Thymus (tissue), 11 donors: ENCODE measurements around the gene KRT40. TPM values are rescaled to one million over a fixed set of nuclear protein-coding genes. Genes with fewer than 3 reads are reported as not detected.
"Not testable (repeated sequence)": the region's sequence is repeated elsewhere in the genome, so short reads cannot be mapped to it uniquely, and the experiment has no call there.

Source experiments
- DNase-seq, 9 donors: peaks; one replicate each; pipeline ENCODE4 v3.0.0-alpha.2; 2013; ENCODE audit warnings: low spot score in 9 of 9, low read depth in 6 of 9, missing footprints in 1 of 9
- H3K27ac ChIP-seq, 2 donors: one replicate each; pipeline ENCODE4 v1.5.1; 2013; ENCODE audit warnings: control low read depth in 1 of 2, low read depth in 1 of 2, low read length in 1 of 2, mild to moderate bottlenecking in 1 of 2, moderate library complexity in 1 of 2
- H3K27me3 ChIP-seq, 2 donors: one replicate each; pipeline ENCODE4 v1.5.1; 2013; ENCODE audit warnings: low read length in 1 of 2; ENCODE audit not compliant: control insufficient read depth in 2 of 2, insufficient read depth in 1 of 2
- H3K36me3 ChIP-seq, 2 donors: one replicate each; pipeline ENCODE4 v1.5.1; 2013; ENCODE audit warnings: low read length in 1 of 2, mild to moderate bottlenecking in 1 of 2, moderate library complexity in 1 of 2; ENCODE audit not compliant: control insufficient read depth in 2 of 2, insufficient read depth in 2 of 2
- H3K4me1 ChIP-seq, 2 donors: one replicate each; pipeline ENCODE4 v1.5.1; 2013; ENCODE audit warnings: low read length in 2 of 2; ENCODE audit not compliant: control insufficient read depth in 2 of 2, insufficient read depth in 2 of 2
- H3K4me3 ChIP-seq, 2 donors: one replicate each; pipeline ENCODE4 v1.5.1; 2013; ENCODE audit warnings: low read length in 2 of 2, control low read depth in 1 of 2, mild to moderate bottlenecking in 1 of 2
- H3K9me3 ChIP-seq, 2 donors: one replicate each; pipeline ENCODE4 v1.5.1; 2013; ENCODE audit warnings: low read length in 1 of 2, mild to moderate bottlenecking in 1 of 2; ENCODE audit not compliant: control insufficient read depth in 2 of 2, insufficient read depth in 1 of 2
- WGBS: extraction: QIAGEN DNeasy Blood & Tissue Kit; methylation state at CpG from one replicate; pipeline ENCODE4 v1.1.7; 2013; 5-methylcytosine and 5-hydroxymethylcytosine counted together
- polyA plus RNA-seq: library from polyadenylated mRNA; stranded (reverse); fragments of 200-250 nt; gene quantifications from one replicate; pipeline ENCODE4 v1.2.3, GENCODE V29; 2013
- total RNA-seq: library from RNA; stranded (reverse); fragments of 120-200 nt; gene quantifications from one replicate; pipeline ENCODE4 v1.2.4, GENCODE V29; 2013
- donor health status: healthy.

KRT40 gene
- total and polyA plus RNA-seq, 2 donors, result 0.09 to 0.11 TPM

DNA sequence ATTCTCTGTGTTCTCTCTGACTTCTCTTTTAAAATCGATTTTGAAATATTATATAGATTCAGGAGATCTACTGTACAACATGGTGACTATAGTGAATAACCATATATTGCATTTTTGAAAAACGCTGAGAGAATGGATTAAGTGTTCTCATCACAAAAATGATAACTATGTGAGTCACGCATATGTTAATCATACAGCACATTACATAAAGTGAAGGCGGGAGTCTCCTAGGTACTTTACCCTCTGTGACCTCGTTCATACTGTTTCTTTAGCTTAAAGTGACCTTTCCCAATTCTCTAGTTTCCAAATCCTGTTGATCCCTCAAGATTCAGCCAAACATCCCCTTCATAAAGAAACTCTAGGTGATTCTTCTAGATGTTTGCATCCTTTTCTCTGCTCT is 18.7 kb upstream of the KRT40 start:
- Histone ChIP-seq H3K9me3 (no peaks in the 10 kb centered on the region), H3K27me3 (peaks cover 0 to 3% of the 10 kb centered on the region in 2 donors), H3K36me3 (no peaks in the 10 kb centered on the region), H3K27ac (no peak overlapping the region), H3K4me3 (no peak overlapping the region), H3K4me1 (no peaks in the 10 kb centered on the region)
- WGBS, result 88% methylated on average over 5 of the region's 5 CpGs
- no peak for DNase-seq

DNA sequence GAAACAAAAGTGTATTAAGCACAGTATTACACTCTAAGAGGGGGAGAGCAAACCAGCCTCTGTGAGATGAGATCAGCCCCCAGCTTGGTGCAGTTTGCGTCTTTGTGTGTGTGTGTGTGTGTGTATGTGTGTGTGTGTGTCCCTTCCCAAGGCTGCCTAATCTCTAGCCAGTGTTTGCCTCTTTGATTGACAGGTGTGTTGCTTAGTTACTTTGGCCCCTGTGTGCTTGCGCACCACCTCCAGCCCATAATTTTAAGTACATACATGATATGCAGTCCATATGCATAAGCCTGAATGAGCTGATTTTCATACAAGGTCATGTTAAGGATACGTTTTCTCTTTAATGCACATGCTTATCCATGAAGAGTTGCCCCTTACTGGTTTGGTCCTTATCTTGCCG is 17.7 kb upstream of the KRT40 start:
- Histone ChIP-seq H3K27ac (no peak overlapping the region), H3K4me1 (no peaks in the 10 kb centered on the region), H3K9me3 (no peaks in the 10 kb centered on the region), H3K4me3 (no peak overlapping the region), H3K27me3 (peaks cover 0 to 5% of the 10 kb centered on the region in 2 donors), H3K36me3 (no peaks in the 10 kb centered on the region)
- no peak for DNase-seq
- WGBS, result 86% methylated on average over 4 of the region's 4 CpGs

DNA sequence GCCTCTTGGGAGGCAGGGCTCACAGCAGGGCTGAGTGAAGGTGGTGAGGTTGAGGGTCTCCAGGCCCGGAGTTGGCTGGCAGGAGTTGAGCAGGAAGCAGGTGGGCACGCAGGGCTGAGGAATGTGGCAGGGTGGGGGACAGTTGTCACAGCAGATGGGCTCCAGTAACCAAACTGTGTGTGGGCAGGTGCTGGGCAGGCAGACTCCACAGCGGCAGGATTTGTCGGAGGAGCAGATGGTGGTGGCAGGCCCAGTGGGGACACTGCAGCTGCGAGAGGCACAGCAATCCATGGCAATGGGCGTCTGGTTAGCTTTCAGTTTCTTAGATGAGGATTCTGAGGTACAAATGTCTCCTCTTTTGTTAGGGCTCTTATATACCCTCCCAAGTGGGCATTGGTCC is 15.4 kb upstream of the KRT40 start, which contains the start of gene KRTAP3-2:
Gene KRTAP3-2, minus strand, starts transcription at position 344 of the 400 bp plus-strand sequence. Its CDS starts 53 bp downstream, at position 291.
- not testable (repeated sequence) for H3K27ac ChIP-seq, H3K27me3 ChIP-seq, DNase-seq, H3K4me3 ChIP-seq, H3K36me3 ChIP-seq, H3K9me3 ChIP-seq, H3K4me1 ChIP-seq
- WGBS, result 91% methylated on average over 6 of the region's 6 CpGs

DNA sequence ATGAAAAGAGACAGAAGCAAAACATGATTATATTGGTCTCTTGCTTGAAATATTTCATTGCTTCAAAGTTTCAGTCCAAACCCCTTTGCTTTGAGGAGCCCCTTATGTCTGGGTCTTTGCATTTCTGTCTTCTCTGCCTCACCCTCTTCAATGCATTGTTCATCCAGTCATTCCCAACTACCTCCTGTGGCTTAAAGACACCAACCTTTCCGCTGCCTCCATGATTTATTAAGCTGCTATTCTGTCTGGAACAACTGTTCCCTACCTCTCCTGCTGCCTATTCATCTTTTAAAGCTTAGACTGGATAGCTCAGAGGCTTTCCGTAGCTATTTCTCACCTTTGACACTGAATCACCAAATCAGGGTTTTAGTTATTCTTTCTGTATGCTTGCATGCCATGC is 13.2 kb upstream of the KRT40 start:
- 91% methylated on average over 2 of the region's 2 CpGs for WGBS

DNA sequence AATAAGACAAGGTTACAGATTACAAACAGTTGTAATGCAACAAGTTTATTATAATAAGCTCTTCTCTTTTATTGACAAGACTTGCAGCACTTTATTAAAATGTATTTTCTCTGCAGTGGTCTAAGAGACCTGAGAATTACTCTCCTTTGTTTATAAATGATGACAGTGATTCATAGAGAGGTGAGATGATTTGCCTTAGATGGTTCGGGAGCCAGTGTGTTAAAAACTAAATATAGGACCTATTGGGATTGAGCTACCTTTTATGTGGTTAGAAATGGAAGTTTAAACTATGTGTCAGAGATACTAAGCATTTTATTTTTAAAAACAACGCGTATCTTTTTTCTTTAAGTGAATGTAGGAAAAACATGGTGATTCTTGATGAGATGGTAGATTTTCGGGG is 12.7 kb upstream of the KRT40 start:
- WGBS, result 83% methylated on average over 4 of the region's 4 CpGs
- Histone ChIP-seq H3K27ac (no peak overlapping the region), H3K36me3 (no peaks in the 10 kb centered on the region), H3K9me3 (no peaks in the 10 kb centered on the region), H3K4me1 (no peaks in the 10 kb centered on the region), H3K4me3 (no peak overlapping the region), H3K27me3 (peaks cover 0 to 2% of the 10 kb centered on the region in 2 donors)
- DNase-seq, result no peak

More for the DNA sequence above, 13.2 kb upstream of the KRT40 start:
- DNase-seq, result no peak
- H3K4me1 ChIP-seq, result no peaks in the 10 kb centered on the region
- no peak overlapping the region for H3K27ac ChIP-seq
- no peak overlapping the region for H3K4me3 ChIP-seq
- H3K9me3 ChIP-seq, result no peaks in the 10 kb centered on the region
- no peaks in the 10 kb centered on the region for H3K36me3 ChIP-seq
- H3K27me3 ChIP-seq, result peaks cover 0 to 2% of the 10 kb centered on the region in 2 donors

DNA sequence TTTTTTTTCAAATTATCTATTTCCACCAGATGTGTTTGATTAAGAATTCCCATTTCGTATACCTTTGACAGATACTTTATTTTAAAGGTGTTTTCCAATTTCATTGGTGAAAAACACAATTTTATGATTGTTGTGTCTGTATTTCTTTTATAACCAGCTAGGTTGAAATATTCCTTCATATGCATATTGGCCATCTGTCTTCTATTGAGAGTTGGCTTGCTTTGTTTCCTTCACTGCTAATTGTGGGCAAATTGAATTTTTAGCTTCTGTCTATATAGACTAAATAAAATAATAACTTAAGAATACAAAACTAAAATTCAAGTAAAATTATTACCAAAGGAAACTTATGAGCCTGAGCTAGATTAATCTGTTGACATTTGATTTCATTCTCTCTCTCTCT is 11.0 kb upstream of the KRT40 start:
- Histone ChIP-seq H3K27ac (no peak overlapping the region), H3K36me3 (no peaks in the 10 kb centered on the region), H3K27me3 (peaks cover 0 to 2% of the 10 kb centered on the region in 2 donors), H3K4me1 (no peaks in the 10 kb centered on the region), H3K4me3 (no peak overlapping the region), H3K9me3 (no peaks in the 10 kb centered on the region)
- WGBS, result 71% methylated on average over 1 of the region's 1 CpG
- DNase-seq, result no peak

DNA sequence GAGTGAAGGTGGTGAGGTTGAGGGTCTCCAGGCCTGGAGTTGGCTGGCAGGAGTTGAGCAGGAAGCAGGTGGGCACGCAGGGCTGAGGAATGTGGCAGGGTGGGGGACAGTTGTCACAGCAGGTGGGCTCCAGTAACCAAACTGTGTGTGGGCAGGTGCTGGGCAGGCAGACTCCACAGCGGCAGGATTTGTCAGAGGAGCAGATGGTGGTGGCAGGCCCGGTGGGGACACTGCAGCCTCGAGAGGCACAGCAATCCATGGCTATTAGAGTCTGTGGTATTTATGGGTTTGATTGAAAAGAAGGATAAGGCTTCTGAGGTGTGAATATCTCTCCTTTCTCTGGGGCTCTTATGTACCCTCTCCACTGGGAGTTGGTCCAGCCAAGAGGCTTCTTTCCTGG is 9.7 kb upstream of the KRT40 start, which contains the start of gene KRTAP3-3:
Gene KRTAP3-3, minus strand, starts transcription at position 326 of the 400 bp plus-strand sequence. Its CDS starts 67 bp downstream, at position 259.
- DNase-seq, result no peak
- no peak within 1 kb of the TSS for H3K4me3 ChIP-seq
- no peaks in the 10 kb centered on the region for H3K9me3 ChIP-seq
- H3K27ac ChIP-seq, result no peak within 1 kb of the TSS
- H3K36me3 ChIP-seq, result no peaks in the 10 kb centered on the region
- H3K4me1 ChIP-seq, result no peaks in the 10 kb centered on the region
- H3K27me3 ChIP-seq, result peaks cover 0 to 2% of the 10 kb centered on the region in 2 donors
- WGBS, result 37% methylated on average over 4 of the region's 4 CpGs

DNA sequence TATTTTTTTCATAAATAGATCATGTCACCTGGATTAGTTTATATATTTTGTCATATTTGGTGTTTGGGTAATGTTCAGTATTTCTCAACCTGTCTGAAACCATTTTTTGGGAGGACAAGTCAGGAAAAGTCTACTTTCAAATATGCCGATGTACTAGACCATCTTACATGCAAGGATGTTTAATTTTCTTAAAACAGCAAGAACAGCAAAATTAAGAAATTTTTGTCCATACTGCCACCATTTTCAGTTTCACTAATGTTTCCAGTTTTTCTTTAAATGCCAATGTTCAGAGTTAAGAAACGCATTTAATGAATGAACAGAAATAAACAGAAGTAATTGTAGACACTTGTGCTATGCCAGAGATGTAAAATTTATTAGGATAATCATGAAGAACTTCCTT is 9.0 kb upstream of the KRT40 start:
- no peaks in the 10 kb centered on the region for H3K36me3 ChIP-seq
- no peak for DNase-seq
- no peaks in the 10 kb centered on the region for H3K9me3 ChIP-seq
- WGBS, result 98% methylated on average over 2 of the region's 2 CpGs
- peaks cover 0 to 2% of the 10 kb centered on the region in 2 donors for H3K27me3 ChIP-seq
- H3K27ac ChIP-seq, result no peak overlapping the region
- H3K4me1 ChIP-seq, result no peaks in the 10 kb centered on the region
- no peak overlapping the region for H3K4me3 ChIP-seq

DNA sequence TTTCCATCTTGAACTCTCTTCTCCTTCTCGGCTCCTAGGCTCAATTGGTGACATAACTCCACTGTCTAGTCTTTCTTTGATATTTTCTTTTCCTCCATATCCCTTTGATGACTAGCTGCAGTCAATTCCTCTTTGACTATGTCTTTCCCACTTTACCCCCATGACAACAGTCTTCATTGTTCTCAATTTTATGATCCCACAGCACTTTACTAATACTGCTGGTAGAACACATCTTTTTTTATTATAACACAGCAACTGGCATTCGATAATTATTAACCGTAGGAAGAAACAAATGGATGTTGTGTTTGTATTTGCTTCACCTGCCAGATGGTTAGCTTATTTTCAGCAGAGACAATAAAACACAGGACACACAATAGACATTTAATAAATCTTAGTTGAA is 8.5 kb upstream of the KRT40 start:
- Histone ChIP-seq H3K4me3 (no peak overlapping the region), H3K4me1 (no peaks in the 10 kb centered on the region), H3K36me3 (no peaks in the 10 kb centered on the region), H3K27ac (no peak overlapping the region), H3K9me3 (no peaks in the 10 kb centered on the region), H3K27me3 (peaks cover 0 to 2% of the 10 kb centered on the region in 2 donors)
- 97% methylated on average over 3 of the region's 3 CpGs for WGBS
- no peak for DNase-seq

DNA sequence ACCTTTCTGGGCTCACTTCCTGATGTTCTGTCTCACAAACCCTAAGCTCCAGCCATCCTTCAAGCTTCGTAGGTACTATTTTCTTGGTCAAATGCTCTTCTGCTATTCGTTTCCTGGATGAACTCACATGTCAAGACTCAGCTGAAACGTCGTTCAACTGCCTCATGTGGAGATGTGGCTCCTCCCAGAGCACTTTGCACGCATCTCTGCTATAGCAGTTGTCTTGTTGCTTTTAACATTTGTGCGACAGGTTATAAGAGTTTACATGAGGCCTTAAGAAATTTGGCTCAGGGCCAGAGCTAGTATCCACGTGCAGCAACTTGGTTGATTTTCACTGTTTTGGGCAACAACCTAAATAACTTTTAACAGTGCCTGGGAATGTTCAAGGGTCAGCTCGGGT is 2.8 kb upstream of the KRT40 start:
- DNase-seq, result no peak
- WGBS, result 89% methylated on average over 8 of the region's 8 CpGs
- Histone ChIP-seq H3K4me3 (no peak overlapping the region), H3K4me1 (no peaks in the 10 kb centered on the region), H3K27me3 (no peaks in the 10 kb centered on the region), H3K27ac (no peak overlapping the region), H3K9me3 (no peaks in the 10 kb centered on the region), H3K36me3 (no peaks in the 10 kb centered on the region)
